ENCODE data around the gene LIPT2. TPM values are rescaled to one million over a fixed set of nuclear protein-coding genes. Genes with fewer than 3 reads are reported as not detected.

The LIPT2 gene
- total RNA-seq, 1 donor from 2014 or later, result 2.7 TPM

DNA sequence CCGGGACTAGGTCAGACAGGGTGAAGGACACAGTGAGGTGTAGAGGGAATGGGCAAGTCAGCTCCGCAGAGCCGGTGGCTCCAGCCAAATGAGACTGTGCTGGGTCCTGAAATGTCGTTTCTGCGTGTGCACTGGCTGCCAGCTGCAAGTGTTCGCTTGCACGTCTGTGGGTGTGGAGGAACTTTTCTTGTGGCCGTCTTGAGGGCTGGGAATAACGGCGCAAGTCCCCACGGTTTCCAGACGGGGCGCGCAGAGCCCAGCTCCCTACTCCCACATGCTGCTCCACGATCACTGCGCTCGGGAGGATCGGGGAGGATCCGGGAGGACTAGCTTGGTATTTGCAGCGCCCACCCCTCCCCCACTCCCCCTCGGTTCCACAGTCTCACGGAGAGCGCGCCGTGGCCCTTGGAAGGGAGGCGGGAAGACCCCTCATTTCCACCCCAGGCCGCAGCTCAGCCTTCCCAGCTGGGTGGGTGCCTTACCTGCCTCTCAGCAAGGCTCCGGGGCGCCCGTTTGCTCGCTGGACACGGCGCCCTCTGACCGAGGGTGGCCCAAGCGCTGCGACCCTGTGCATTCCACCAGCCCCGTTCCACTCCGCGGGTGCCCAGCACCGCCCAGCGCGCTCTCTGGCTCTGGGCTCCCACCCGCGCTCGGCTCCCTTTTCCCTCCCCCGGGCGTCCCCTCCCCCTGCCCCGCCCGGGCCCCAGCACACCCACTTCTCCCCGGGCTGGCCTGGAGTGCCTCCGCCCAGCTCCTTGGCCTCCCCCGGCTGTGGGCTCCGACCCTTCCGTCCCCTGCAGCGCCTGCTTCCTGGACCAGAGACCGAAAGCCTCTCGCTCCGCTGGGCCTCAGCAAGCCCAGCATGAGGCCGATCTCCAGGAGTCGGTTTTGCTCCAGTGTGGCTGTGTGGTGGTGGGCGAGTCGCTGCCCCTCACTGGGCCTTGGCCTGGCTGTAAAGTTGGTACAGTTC, 26.3 kb downstream of the LIPT2 start, which contains the start of gene KCNE3:
Gene KCNE3, minus strand, starts transcription at position 634 of the 970 bp plus-strand sequence. CDS start 9,986 bp downstream, outside the sequence.
- intact Hi-C loops (cut with micrococcal nuclease), result no loop called here

DNA sequence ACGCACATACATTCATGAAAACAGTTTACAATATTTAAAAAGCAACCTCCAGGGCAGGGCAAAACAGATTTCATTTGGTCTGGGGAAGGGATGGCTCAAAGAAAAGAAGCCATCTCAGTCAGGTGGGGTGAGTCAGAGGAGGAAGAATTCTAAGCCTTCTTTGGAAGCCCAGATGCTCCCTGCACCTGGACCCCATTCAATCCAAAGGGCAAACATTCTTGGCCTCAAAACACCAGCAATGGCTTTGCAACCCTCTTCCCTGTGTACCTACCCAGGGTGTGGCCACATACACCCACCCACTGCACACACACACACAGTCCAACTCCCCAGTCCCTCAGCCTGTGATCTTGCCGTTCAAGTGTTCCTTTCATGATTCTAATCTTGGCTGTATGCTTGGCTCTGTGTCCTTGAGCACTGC, 28.2 kb downstream of the LIPT2 start:
- intact Hi-C loops (cut with micrococcal nuclease), result no loop called here

DNA sequence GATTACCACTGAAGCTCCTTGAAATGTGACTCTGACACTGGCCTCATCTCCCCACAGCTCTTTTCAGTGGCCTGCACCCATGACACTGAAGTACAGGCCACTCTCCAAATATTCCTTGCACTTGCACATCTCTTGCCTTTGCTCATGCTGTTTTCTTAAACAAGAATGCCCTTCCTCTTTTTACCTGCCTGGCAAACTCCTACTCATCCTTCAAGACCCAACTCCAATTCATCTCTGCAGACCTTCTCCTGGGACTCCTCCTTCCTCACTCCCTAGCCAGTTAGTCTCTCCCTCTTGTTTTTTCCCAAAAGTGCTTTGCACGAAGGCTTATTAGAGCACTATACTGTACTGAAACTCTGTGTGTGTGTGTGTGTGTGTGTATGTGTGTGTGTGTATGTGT, 28.8 kb downstream of the LIPT2 start:
- intact Hi-C loops (cut with micrococcal nuclease), result no loop called here

DNA sequence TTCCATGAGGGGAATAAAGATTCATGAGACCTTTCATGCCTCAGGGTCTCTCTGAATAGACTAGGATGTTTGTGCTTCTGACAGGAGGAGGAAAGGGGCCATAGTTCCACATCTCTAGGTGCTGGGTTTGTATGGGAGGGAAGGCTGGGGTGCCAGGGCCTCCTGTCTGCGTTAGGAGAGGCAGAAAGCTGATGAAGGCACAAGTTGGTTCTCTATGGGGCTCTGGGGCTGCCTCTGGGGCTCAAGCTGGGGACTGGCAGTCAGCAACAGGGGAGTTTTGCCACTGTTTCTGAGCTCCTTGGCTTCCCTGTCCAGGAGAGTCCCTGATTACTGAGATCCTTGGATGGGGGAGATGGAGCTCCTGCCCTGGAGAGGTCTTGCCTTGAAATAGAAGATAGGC, 30.3 kb downstream of the LIPT2 start:
- intact Hi-C loops (cut with micrococcal nuclease), result no loop called here

DNA sequence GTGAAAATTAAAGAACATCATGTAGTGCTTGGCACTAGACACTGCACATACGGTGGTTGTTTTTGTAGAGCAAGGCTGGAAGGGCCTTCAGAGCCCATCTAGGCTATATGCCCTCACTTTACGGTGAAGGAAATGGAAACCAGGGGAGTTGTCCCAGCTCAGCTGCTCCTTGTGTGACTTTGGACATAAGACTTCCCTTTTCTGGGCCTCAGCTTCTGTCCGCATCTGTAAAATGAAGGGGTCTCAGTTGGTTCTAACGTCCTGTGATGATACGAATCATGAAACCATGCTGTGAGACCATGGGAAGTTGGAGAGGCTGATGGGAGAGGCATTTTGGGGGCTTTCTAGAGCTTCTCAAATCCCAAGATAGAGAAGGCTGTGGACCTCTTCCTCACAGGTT, 30.9 kb downstream of the LIPT2 start:
- intact Hi-C loops (cut with micrococcal nuclease), result no loop called here

DNA sequence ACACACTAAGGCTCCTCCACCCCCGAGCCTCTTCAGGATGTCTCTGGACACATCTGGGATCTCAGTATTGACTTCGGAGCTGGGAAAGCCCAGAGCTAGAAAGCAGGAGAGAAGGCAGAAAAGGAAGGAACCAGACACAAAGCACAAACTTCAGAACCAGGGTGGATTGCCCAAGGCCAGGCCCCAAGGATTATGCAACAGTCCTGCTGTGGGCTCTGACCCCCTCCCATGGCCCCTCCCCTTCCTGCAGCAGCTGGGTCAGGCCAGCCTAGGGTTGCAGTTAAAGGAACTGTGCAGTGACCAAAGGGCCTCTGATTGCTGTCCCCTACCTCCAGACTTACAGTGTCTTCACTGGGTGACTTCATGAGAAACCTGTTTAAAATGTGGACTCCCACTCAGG, 31.5 kb downstream of the LIPT2 start:
- intact Hi-C loops (cut with micrococcal nuclease), result no loop called here

DNA sequence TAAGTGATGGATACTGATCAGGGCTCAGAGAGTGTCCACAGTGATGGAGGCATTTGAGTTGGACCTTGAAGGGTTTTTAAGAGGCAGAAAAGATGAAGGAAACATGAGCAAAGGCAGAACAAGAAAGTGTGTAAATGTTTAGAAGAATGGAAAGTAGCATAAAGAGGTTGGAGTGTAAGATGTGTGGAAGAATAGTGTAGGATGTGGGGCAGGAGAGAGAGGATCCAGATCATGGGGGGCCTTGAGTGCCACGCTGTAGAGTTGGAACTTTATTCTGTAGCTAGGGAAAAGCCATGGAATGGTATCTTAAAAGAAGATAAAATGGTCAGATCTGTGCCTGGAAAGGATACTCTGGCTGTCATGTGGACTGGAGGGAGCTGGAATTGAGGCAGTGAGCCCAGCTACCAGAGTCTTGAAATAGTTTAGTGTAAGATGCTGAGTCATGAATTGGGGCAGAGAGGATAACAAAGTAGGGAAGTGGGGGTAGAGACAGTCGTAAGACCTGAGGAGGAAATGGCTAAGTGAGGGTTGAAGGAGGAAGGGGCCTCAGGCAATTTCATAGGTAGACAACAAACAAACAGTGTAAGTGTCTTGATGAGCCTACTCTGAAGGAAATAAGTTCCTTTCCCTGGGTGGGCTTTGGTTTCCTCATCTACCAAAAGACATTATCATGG, 32.9 kb downstream of the LIPT2 start:
- intact Hi-C loops (cut with micrococcal nuclease), result no loop called here

DNA sequence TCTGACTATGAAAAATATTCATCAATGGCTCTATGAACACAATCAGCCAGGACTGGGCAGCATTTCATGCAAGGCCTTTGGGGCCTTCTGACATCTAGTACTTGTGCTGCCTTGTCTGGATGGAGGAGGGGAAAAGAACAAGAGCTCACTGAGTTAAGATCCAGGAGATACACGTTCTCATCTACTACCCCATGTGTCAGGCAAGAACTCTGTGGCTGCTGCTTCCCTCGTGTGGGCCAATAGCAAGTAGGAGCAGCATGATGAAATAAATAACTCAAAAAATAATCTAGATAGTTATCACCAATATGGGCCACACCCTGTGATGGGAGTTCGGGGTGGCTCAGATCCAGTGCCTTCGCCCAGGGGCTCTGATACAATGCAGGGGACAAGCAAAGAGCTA, 33.5 kb downstream of the LIPT2 start:
- intact Hi-C loops (cut with micrococcal nuclease), result no loop called here

DNA sequence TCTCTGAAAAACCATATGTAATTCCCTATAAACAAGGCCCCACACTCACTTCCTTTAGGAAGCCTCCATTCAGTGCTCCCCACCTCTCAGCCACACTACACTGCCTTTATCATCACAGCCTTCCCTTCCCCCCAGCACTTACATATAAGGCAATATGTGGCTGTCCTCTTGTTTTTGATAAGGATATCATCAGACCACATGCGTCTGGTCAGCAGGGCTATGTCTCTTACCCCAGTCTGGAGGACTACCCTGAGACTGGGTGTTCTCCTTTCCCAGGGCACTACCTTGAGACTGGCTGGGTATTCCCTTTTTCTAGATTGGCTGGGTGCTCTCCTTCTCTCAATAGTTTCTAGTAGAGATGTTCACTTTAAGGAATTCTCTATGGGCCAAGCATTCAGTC, 33.9 kb downstream of the LIPT2 start:
- intact Hi-C loops (cut with micrococcal nuclease), result no loop called here

DNA sequence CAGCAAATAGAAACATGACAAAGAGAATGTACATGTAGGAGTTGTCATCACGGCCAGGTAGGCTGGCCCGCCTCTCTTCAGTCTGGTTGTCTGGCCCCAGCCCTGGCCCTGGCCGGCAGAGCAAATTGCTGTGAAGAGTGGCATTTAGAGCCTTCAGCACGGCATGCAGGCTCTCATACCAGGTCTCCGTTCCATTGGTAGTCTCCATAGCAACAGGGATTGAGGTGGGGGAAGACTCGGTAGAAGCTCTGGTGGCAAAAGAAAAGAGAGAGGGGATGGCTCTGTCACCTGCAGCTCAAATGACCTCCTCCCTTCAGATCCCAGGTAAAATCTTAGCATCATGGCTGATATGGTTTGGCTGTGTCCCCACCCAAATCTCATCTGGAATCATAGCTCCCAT, 36.2 kb downstream of the LIPT2 start:
- intact Hi-C loops (cut with micrococcal nuclease), result no loop called here

DNA sequence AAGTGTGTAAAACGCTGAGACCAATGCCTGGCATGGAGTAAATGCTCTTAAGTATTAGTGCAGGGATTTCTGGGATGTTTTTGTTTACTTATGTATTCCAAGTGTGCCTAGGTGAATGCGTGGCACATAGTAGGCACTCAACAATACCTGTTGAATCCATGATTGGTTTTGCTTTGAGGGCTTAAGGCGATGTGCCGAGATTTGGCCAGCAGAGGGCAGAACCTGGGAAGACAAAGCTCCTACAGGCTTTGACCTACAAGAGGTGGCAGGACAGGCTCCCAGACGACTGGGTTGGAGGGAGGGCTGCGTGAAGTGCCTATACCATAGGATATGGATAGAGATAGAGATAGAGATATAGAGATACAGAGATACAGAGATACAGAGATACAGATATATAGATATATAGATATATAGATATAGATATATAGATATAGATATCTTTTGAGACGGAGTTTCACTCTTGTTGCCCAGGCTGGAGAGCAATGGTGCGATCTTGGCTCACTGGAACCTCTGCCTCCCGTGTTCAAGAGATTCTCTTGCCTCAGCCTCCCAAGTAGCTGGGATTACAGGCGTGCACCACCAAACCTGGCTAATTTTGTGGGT, 40.0 kb downstream of the LIPT2 start:
- intact Hi-C loops (cut with micrococcal nuclease), result loop anchor here (1.0 to 5.0 kb wide), 2 partner anchors 117 to 419 kb away; no protein-coding TSS in a partner anchor

DNA sequence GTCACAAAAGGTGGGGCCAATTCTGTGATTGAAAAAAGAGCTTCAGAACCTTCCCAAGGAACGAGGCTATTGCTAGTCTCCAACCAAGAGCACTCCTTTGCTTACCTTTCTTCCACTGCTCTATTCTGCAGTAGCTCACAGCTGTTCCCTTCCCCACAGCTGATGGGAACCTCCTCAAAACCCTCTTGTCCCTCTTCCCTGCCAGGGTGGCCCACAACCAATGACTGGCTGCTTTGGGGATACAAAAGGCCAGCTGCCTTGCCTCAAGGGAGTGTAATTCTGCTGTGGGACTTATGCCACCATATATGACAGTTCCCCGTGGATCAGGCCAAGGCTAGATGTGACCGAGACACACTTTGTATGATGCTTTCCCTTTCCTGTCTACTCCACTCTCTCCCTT, 41.2 kb downstream of the LIPT2 start:
- intact Hi-C loops (cut with micrococcal nuclease), result loop anchor here (5.0 kb wide), 1 partner anchor 420 kb away; no protein-coding TSS in a partner anchor

DNA sequence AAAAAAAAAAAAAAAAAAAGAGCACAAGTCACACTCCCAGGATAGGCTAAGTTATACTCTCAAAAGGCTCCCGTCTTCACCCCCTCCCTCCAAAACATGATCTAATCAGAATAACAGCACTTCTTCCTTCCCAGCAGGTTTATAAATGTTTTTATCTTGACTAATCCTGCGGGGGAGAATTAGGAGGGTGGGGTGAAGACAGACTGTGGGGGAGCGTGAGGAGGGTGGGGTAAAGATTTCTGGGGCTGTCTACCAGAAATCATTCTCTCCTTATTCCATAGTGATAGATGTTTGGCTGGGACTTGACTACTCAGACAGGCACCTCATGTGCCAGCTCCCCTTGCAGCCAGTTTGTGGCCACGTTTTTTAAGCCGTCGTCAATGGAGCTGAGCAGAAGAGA, 43.2 kb downstream of the LIPT2 start:
- intact Hi-C loops (cut with micrococcal nuclease), result loop anchor here (5.0 kb wide), 1 partner anchor 422 kb away; no protein-coding TSS in a partner anchor

DNA sequence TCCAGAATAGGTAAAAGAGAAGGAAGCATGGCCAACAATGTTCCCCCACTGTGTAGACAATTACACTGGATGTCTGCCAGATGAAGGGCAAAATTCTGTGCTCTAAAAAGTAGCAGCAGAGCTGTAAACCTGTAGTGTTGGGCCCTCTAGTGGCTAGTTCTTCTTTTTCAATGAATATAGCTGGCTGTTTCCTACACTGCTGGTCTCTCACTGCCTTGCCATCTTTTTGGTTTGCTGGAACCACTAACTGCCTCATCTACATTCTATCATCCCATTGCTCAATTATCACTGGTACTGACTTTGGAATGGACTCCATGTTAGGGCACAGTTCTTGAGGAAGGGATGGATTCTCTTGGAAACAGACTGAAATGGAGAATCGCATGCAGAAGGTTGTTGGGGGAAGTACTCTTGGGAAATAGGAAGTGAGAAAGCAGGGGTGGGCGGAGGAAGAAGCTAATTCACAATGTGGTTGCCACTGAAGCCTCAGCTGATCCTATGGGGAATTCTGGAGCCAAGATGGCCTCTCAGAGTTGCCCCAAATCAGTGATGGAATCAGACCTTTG, 44.1 kb downstream of the LIPT2 start:
- intact Hi-C loops (cut with micrococcal nuclease), result loop anchor here (1.0 kb wide), 2 partner anchors 61 to 194 kb away; no protein-coding TSS in a partner anchor

DNA sequence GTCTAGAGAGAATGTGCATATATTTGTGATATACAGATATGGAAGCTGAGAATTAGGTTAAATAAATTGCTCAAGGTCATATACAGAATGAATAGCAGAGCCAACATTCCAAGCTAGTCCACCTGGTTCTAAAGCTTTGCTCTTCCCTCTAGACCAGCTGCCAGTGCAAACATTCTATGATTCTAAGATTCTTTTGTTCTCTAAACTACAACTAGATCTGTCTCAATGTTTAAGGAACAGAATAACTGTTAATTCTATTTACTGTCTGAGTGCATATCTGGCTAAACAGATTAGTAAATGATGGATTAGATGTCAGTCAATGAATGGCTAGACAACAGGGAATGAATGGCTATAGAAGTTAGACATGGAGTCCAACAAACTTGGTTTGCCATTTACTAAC, 45.8 kb downstream of the LIPT2 start:
- intact Hi-C loops (cut with micrococcal nuclease), result no loop called here

DNA sequence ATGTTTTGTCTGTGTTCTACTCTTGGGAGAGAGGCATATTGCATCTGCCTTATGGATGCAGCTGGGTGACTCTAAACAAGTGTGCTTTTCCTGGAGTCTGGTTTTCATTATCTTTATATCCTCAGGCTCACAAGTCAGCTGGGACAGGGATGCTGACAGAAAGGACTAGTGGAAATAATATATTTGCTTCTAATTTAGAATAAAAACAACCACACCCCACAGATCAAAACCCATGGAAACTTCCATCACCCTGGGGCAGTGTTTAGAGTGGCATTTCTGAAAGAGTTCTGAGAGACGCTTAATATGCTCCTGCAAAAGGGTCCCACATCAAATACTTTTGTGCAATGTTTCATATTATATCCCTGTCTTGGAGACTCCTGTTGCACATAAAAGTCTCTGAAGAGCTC, 47.0 kb downstream of the LIPT2 start:
- intact Hi-C loops (cut with micrococcal nuclease), result no loop called here

DNA sequence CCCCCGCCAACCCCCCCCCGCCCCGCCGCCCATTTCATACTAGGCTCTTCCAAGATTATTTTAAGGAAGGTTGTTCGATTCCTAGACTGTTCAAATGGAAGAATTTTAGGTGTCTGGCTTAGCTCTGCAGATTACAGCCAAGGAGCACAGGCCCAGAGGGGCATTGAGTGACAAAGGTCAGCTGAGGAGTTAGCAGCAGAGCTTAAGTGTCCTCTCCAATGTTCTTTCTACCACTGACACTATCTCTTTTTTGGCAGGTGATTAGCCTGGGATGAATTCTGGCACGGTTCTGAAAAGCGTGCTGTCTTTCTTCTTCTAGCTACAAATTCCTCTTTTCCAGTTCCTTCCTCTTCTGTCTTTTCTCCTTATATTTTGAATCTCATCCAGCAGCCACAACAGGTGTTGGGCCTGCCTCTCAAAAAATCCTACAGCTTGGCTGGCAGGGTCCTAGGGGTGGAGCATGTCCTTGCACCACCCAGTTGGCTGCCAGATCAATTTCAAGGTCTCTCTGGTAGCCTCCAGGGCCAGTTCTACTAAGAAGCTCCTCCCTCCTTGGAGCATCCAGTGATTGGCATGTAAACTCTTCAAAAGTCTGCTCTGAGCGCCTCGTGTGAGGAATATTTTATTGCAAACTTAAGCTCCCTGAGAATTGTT, 49.2 kb downstream of the LIPT2 start:
- intact Hi-C loops (cut with micrococcal nuclease), result no loop called here

DNA sequence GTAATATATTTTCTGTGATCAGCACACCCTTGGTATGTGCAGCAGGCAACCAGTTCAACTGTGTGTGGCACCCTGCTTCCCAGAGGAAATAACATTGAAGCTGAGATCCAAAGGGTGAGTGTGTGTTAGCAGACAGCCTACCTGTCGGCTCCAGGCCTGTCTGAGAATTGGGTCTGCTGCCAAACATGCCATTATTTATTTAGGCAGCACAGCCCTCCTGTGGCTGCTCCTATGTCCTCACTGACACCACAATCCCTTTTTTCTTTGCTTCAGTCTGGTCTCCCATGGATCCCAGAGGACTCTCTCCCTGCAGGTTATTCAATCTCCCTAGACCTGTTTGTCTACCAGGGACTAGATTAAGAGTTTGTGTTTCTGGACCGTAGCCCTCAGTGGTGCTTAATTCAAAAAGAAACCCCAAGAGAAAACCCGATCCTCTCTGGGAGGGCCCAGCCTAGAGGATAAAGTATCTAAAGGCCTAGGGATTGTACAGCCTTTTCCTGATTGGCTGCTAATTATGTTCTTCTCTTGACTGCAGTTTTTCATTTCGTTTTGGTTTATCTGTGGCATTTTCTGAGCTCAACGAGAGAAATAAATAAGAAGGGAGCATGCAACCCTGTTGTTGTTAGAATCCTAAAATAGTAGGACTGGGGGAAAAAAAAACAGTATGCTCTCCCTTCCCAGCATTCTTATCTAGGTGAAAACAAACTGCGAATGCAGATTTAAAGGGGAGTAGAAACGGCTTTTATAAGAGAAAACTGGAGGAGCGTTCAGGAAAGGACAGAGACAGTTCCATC, 50.3 kb downstream of the LIPT2 start:
- intact Hi-C loops (cut with micrococcal nuclease), result no loop called here

DNA sequence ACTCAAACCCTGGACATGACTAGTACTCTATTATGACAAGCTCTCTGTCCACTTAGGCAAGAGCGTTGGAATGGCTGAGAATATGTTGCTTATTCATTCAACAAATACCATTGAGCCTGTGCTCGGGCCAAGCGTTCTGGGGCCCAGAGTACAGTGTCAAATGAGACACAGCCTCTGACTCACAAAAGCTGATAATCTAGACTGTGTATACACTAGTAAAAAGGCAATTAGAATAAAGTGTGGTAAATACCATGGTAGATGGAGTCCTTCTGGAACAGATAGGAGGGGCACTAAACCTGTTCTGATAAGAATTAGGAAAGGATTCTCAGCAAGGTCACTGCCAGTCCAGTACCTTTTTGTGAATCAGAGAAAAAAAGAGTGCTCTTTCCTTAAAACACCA, 50.9 kb downstream of the LIPT2 start:
- intact Hi-C loops (cut with micrococcal nuclease), result no loop called here

Data from T-helper 2 cell treated with Interferon-gamma antibody and Interleukin-4, amounts not matched to agents 100 ng/mL and 5 ng/mL, for 36 hours (primary cell).